Heart left ventricle (tissue), 16 donors: Measurements from ENCODE around the gene NRAP. TPM values are rescaled to one million over a fixed set of nuclear protein-coding genes. Genes with fewer than 3 reads are reported as not detected.

Experiments used
- ATAC-seq, 4 donors: fragments of 200-7000 bp; cut with Tn5 transposase; one replicate each; pipeline ENCODE4 v1.9.1; 2020 to 2022; ENCODE audit warnings: moderate library complexity in 4 of 4, mild to moderate bottlenecking in 3 of 4, moderate number of reproducible peaks in 1 of 4
- DNase-seq, 5 donors: peaks; one replicate each; pipeline ENCODE4 v3.0.0-alpha.2; 2020
- H3K27ac ChIP-seq, 12 donors: fragments of 200-600 bp; sonication (generic) in 4 of 12; one replicate each; pipeline versions ENCODE4 v1.5.0 to v1.8.0; 2016 to 2022; ENCODE audit warnings: mild to moderate bottlenecking in 2 of 12
- H3K27me3 ChIP-seq, 9 donors: fragments of 200-600 bp; sonication (generic) in 2 of 9; one replicate each; pipeline versions ENCODE4 v1.5.1 to v1.8.0; 2016 to 2022; ENCODE audit warnings: mild to moderate bottlenecking in 3 of 9
- H3K36me3 ChIP-seq, 9 donors: fragments of 200-600 bp; sonication (generic) in 2 of 9; one replicate each; pipeline versions ENCODE4 v1.5.0 to v1.8.0; 2018 to 2022; ENCODE audit warnings: mild to moderate bottlenecking in 2 of 9
- H3K4me1 ChIP-seq, 12 donors: fragments of 200-600 bp; sonication (generic) in 4 of 12; one replicate each; pipeline versions ENCODE4 v1.5.0 to v1.8.0; 2016 to 2022; ENCODE audit warnings: mild to moderate bottlenecking in 3 of 12
- H3K4me3 ChIP-seq, 12 donors: fragments of 200-600 bp; sonication (generic) in 4 of 12; one replicate each; pipeline versions ENCODE4 v1.5.0 to v1.8.0; 2017 to 2022; ENCODE audit warnings: mild to moderate bottlenecking in 9 of 12, moderate library complexity in 4 of 12
- H3K9me3 ChIP-seq, 12 donors: fragments of 200-600 bp; sonication (generic) in 4 of 12; one replicate each; pipeline versions ENCODE4 v1.5.0 to v1.8.0; 2016 to 2022; ENCODE audit warnings: mild to moderate bottlenecking in 1 of 12
- POLR2A ChIP-seq, 2 donors: fragments of 450-650 bp; IDR thresholded peaks; one replicate each; pipeline ENCODE4 v1.6.1; 2017; ENCODE audit warnings: antibody characterized with exemption in 2 of 2, mild to moderate bottlenecking in 2 of 2, moderate library complexity in 2 of 2
- WGBS, 4 donors: extraction: QIAGEN DNeasy Blood & Tissue Kit in 2 of 4; methylation state at CpG; one replicate each; pipeline versions ENCODE4 v1.1.5 to v1.1.7; 2013 to 2018; 5-methylcytosine and 5-hydroxymethylcytosine counted together
- intact Hi-C, 10 donors: fragments of 100-400 bp; cut with DNase I; formaldehyde crosslinking; loops; one replicate each; pipeline versions ENCODE4 v1.11.1 to v1.14.2; 2022
- polyA plus RNA-seq, 2 donors: library from polyadenylated mRNA; stranded (reverse); fragments of 200-250 nt; gene quantifications; one replicate each; pipeline ENCODE4 v1.2.3, GENCODE V29; 2013
- total RNA-seq, 9 donors: library from RNA; depleted of rRNA in 2 of 9; stranded (reverse); fragments of >200 nt in 2 of 9; fragmentation: NEBNext Ultra II Directional in 3 of 9; extraction: Animal tissue kit (Norgen Biotek cat#: 25700) in 3 of 9; gene quantifications; one replicate each; pipeline versions ENCODE4 v1.1.0 to v1.2.4, GENCODE V29; 2016 to 2023
- TF ChIP-seq, protein P1 (sequence below), 12 donors: fragments of 200-600 bp; sonication (generic) in 4 of 12; IDR thresholded peaks; one replicate each; pipeline versions ENCODE4 v1.5.0 to v1.8.0; 2018 to 2022; ENCODE audit warnings: antibody characterized with exemption in 12 of 12, mild to moderate bottlenecking in 5 of 12
- donor health status: ischemic (EF 13 %, LVEDD 7.1; RV severe dilation, severe dysfunction).
- donor health status: healthy with polysubstance abuse.
- donor health status: DM: no; HTN: yes; CAD: no.
- donor health status: DM: no; HTN: no; CAD: no.
- donor health status: ischemic (EF 25% LVEDD 6.9; RV normal size, moderate dysfunction).
- donor health status: ischemic (EF 25% LVEDD 5.7; RV mildly dilated, moderate dysfunction).
- donor health status: healthy.
- donor health status: DM: yes; HTN: yes; CAD: no.
- donor health status: ischemic (EF 35%, LVEDD 5.7; RV mildly dilated, moderate dysfunction).
- donor health status: nonischemic (EF 11% LVEDD 7.7; RV severe dilation, severe dysfunction).
- donor health status: DM: yes; HTN: yes; CAD: no.
- donor health status: PGD.
- donor health status: ischemic (EF 29% LVEDD 5.4; RV normal size, mild dysfunction).
- donor health status: nonischemic (EF 23%, LVEDD 6.1; RV moderate dilation, normal function).

The NRAP gene
- total and polyA plus RNA-seq, 11 donors: 278 to 2,789 (median 1,125) TPM

DNA sequence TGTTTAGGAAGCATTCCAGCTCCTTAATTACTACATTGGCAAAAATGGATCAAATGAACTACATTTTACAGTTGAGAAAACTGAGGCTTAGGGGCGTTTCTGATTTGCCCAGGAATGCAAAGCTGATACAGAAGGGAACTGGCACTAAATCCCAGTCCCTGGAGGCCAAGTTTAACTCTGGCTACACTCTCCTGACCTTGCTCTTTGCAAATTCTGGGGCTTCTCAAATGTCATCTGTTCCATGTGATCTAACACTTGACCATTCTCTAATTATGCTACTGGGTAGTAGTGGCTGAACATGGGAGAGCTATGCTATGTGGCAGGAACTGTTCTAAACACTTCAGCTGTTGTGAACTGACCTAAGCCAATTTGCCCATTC, 122.3 kb downstream of the NRAP start:
- 18 to 38% (median 33%) methylated on average over 1 of the region's 1 CpG for WGBS, 4 donors
- no peak for DNase-seq
- no peaks in the 10 kb centered on the region for H3K36me3 ChIP-seq
- no peak for TF ChIP-seq POLR2A (IDR thresholded peaks at IDR 0.05)
- TF ChIP-seq, protein P1, sequence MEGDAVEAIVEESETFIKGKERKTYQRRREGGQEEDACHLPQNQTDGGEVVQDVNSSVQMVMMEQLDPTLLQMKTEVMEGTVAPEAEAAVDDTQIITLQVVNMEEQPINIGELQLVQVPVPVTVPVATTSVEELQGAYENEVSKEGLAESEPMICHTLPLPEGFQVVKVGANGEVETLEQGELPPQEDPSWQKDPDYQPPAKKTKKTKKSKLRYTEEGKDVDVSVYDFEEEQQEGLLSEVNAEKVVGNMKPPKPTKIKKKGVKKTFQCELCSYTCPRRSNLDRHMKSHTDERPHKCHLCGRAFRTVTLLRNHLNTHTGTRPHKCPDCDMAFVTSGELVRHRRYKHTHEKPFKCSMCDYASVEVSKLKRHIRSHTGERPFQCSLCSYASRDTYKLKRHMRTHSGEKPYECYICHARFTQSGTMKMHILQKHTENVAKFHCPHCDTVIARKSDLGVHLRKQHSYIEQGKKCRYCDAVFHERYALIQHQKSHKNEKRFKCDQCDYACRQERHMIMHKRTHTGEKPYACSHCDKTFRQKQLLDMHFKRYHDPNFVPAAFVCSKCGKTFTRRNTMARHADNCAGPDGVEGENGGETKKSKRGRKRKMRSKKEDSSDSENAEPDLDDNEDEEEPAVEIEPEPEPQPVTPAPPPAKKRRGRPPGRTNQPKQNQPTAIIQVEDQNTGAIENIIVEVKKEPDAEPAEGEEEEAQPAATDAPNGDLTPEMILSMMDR (IDR thresholded peaks at IDR 0.05): no peak
- H3K4me3 ChIP-seq: no peak overlapping the region
- ATAC-seq: peak; percentile 30 to 60 (median 46)
- H3K9me3 ChIP-seq: no peaks in the 10 kb centered on the region
- intact Hi-C loops: no loop called here
- H3K27ac ChIP-seq: no peak overlapping the region
- H3K4me1 ChIP-seq: peaks cover 0 to 7% (median 0%) of the 10 kb centered on the region in 12 donors
- no peaks in the 10 kb centered on the region for H3K27me3 ChIP-seq

DNA sequence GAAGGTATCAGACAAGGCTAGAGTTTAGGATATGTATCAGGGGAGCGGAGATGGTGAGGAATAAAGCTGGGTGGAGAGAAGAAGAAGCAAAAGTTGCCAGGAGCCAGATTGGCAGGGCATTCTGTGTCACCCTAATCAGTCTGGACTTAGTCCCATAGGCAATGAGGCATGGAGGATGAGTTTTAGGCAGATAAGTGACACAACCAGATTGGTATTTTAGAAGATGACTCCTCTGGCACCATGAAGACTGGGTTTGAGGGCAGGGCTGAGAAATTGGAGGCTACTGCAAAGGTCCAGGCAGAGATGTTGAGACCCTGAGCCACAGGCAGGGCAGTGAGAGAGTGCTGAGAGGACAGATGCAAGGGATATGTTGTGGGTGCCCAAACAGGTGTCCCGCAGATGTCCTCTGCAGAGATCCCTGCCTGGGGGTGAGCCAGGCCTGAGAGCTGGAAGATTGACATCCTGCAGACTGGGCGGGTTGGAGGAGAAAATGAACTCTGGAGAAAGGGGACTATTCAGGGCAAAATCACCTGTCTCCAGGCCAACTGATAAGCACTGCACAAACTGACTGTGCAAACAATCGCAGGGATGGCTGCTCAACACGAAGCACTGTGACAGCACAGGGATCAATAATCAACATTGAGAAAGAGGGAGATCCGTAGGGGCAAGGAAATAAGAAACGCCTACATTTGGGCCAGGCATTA, 122.8 kb downstream of the NRAP start:
- 86 to 90% (median 88%) methylated on average over 7 of the region's 7 CpGs for WGBS, 4 donors
- H3K36me3 ChIP-seq: no peaks in the 10 kb centered on the region
- no peak for DNase-seq
- TF ChIP-seq POLR2A (IDR thresholded peaks at IDR 0.05): no peak
- TF ChIP-seq, protein P1 (IDR thresholded peaks at IDR 0.05): no peak
- H3K4me1 ChIP-seq: peaks cover 0 to 7% (median 0%) of the 10 kb centered on the region in 12 donors
- no peak overlapping the region for H3K4me3 ChIP-seq
- no peaks in the 10 kb centered on the region for H3K9me3 ChIP-seq
- H3K27me3 ChIP-seq: no peaks in the 10 kb centered on the region
- H3K27ac ChIP-seq: no peak overlapping the region
- no peak for ATAC-seq
- intact Hi-C loops: no loop called here

- WGBS, 4 donors: 62 to 65% (median 63%) methylated on average over 7 of the region's 7 CpGs
- DNase-seq: no peak
- TF ChIP-seq, protein P1 (IDR thresholded peaks at IDR 0.05): no peak
- no peak for TF ChIP-seq POLR2A (IDR thresholded peaks at IDR 0.05)
Measured at GRCh38 chr10:113539789-113540188, 124.1 kb downstream of the NRAP start.

More at GRCh38 chr10:113539789-113540188, 124.1 kb downstream of the NRAP start:
- Histone ChIP-seq H3K9me3 (peaks cover 0 to 4% (median 0%) of the 10 kb centered on the region in 12 donors), H3K27me3 (peaks cover 0 to 2% (median 0%) of the 10 kb centered on the region in 9 donors), H3K27ac (no peak overlapping the region), H3K4me1 (peaks cover 0 to 7% (median 0%) of the 10 kb centered on the region in 12 donors), H3K36me3 (no peaks in the 10 kb centered on the region), H3K4me3 (no peak overlapping the region)
- ATAC-seq: peak in 1 of 4 donors; percentile 43
- intact Hi-C loops: no loop called here

Other genes starting within 250 kb of the NRAP start
- gene HABP2, start 111.0 kb downstream of the NRAP start, total RNA-seq: under 1 TPM in 1 of 9 donors, not detected in 8; 0.23 TPM
- gene HABP2, start 111.0 kb downstream of the NRAP start, polyA plus RNA-seq: under 1 TPM in 1 of 2 donors, not detected in 1; 0.30 TPM
- 10 to 100 TPM in 5 of 9 donors, 1 to 10 TPM in 4; 5.5 to 32.7 (median 10.4) TPM for gene CASP7, start 15.9 kb upstream of the NRAP start, total RNA-seq
- 10 to 100 TPM in 1 of 2 donors, 1 to 10 TPM in 1; 4.8 to 18.8 TPM for gene CASP7, start 15.9 kb upstream of the NRAP start, polyA plus RNA-seq
- gene PLEKHS1, start 87.6 kb upstream of the NRAP start, total RNA-seq: not detected
- not detected for gene PLEKHS1, start 87.6 kb upstream of the NRAP start, polyA plus RNA-seq
- gene DCLRE1A, start 190.0 kb upstream of the NRAP start, total RNA-seq: 1 to 10 TPM; 5.1 to 8.5 (median 6.3) TPM
- 1 to 10 TPM; 3.5 to 6.1 TPM for gene DCLRE1A, start 190.0 kb upstream of the NRAP start, polyA plus RNA-seq
- gene NHLRC2, start 190.6 kb upstream of the NRAP start, total RNA-seq: 100 to 1,000 TPM in 1 of 9 donors, 10 to 100 TPM in 8; 50.2 to 105 (median 78.3) TPM
- 10 to 100 TPM; 13.0 to 16.9 TPM for gene NHLRC2, start 190.6 kb upstream of the NRAP start, polyA plus RNA-seq